ENCODE results near the gene SETDB2. TPM values are rescaled to one million over a fixed set of nuclear protein-coding genes. Genes with fewer than 3 reads are reported as not detected.
"Not testable (repeated sequence)": the region's sequence is repeated elsewhere in the genome, so short reads cannot be mapped to it uniquely, and the experiment has no call there.

SETDB2 gene
- total RNA-seq, 1 donor from 2014 or later, result 13.0 TPM

DNA sequence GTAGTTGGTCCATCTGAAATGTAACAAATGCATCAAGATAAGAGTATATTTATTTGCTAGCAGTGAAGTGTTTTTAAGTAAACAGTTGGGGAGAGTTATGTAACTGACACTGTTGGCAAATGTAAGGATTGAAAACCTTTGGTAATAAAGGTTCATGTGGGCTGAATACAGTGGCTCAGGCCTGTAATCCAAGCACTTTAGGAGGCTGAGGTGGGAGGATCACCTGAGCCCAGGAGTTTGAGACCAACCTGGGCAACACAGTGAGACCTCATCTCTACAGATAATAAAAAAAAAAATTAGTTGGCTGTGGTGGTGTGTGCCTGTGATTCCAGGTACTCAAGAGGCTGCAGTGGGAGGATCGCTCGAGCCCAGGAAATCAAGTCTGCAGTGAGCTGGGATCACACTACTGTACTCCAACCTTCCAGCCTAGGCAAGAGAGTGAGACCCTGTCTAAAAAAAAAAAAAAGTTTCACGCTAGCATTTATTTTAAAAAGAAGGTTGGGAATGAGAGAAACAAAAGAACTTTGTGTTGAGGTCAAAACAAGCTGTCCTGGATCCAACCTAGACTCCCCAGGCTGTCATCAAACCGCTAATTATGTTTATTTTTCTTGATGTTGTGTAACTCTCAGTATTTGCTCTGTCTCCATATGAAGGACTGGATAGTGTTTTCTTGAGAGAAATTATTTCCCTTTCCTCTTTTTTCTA lies 20.7 kb downstream of the SETDB2 start:
- DNase-seq (ENCODE audit: low read depth), result no peak

DNA sequence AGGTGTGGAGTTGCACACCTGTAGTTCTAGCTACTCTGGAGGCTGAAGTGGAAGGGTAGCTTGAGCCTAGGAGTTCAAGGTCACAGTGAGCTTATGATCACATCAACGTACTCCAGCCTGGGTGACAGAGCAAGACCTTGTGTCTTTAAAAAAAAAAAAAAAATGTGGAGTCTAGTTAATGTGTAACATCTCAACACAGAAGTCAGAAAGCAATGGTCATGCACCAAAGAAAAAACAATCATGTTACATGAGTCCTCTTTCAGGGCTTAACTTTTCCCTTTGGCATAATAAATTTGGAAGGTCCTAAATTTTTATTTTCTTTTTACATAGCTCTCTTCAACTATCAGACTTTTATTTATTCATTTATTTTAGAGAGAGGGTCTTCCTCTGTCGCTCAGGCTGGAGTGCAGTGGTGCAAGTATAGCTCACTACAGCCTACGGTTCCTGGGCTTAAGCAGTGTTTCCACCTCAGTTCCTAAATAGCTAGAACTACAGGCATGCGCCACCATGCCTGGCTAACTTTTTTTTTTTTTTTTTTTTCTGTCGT lies 22.3 kb downstream of the SETDB2 start:
- DNase-seq (ENCODE audit: low read depth), result no peak

- no peak for DNase-seq (ENCODE audit: low read depth)
These were observed 28.1 kb downstream of the SETDB2 start for GRCh38 chr13:49472186-49472585.

GRCh38 chr13:49476529-49476928 lies 32.5 kb downstream of the SETDB2 start:
- DNase-seq (ENCODE audit: low read depth), result no peak

- DNase-seq (ENCODE audit: low read depth), result no peak
These were observed 37.7 kb downstream of the SETDB2 start for GRCh38 chr13:49481788-49482187.

DNA sequence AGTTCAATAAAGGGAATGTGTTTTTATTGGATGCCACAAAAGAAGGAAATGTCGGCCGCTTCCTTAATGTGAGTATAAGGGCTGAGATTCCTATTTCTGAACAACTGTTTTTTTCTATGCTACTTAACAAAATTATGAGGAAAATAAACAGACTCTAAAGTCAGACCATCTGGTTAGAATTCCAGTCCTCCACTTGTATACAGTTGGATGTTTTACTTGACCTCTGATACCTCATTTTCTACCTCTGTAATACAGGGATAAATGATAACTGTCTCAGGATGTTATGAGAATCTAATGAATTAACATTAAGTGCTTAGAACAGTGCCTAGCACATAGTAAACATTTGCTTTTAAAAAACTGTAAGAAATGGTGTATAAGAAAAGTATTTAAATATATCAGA lies 44.5 kb downstream of the SETDB2 start:
- DNase-seq (ENCODE audit: low read depth), result no peak

GRCh38 chr13:49494645-49495044 lies 50.6 kb downstream of the SETDB2 start:
- DNase-seq (ENCODE audit: low read depth), result no peak

DNA sequence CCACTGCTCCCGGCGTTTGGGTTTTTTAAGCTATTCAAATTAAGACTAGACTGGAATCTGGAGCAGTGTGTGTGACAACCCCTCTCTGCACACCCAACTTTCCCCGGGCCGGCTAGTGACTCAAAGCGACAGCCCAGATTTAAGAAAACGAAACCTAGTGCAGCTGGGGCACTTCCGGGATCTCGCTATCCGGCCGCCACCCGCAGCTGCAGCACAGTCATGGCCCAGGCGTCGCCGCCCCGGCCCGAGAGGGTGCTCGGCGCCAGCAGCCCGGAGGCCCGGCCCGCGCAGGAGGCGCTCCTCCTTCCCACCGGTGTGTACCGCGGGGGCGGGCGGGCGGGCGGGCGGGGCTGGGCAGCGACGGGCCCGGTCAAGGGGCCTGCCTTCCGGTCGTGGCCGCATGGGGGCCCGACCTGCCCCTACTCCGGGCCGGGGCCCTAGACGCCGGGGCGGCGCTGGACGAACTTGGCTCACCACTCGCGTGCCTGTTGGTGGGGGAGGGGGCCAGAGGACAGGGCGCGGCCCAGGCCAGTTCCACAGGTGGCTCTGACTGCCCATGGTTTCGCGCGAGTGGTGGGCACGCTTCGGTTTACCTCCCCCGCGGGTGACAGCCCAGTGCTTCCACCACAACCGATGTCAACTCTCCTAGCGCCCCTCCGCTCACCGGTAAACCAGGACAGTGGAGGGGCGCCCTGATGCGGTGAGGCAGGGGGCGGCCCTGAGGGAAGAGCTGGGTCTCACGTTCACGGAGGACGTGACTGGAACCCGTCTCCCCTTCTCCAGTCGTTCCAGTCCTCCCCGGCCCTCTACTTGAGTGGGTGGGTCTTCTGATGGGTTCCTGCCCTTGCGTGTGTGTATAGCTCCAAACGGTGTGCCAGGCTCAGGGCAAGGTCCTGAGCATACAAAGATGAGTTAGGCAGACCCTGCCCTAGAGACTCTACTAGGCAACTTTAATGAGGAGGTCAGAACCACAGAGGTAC lies 52.0 kb downstream of the SETDB2 start, which contains the start of gene PHF11:
TSS of gene PHF11 (plus strand) at position 171 of the 980 bp plus-strand sequence. CDS start at position 220, 49 bp downstream.
- peak; percentile 80 for DNase-seq (ENCODE audit: low read depth)

DNA sequence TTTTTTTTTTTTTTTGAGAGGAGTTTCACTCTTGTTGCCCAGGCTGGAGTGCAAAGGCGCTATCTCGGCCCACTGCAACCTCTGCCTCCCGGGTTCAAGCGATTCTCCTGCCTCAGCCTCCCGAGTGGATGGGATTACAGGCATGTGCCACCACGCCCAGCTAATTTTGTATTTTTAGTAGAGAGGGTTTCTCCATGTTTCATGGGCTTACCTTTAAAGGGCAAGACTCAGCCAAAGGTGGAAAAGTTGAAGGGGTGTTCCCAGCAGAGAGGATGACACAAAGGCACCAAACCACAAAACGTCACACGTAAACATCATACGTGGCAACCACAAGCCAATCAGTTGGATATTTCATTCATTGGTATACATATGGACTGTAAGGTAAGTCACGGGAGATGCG lies 52.8 kb downstream of the SETDB2 start:
- not testable (repeated sequence) for DNase-seq (ENCODE audit: low read depth)

GRCh38 chr13:49497272-49497671 lies 53.2 kb downstream of the SETDB2 start:
- no peak for DNase-seq (ENCODE audit: low read depth)

GRCh38 chr13:49498206-49498605 lies 54.1 kb downstream of the SETDB2 start:
- DNase-seq (ENCODE audit: low read depth), result no peak

DNA sequence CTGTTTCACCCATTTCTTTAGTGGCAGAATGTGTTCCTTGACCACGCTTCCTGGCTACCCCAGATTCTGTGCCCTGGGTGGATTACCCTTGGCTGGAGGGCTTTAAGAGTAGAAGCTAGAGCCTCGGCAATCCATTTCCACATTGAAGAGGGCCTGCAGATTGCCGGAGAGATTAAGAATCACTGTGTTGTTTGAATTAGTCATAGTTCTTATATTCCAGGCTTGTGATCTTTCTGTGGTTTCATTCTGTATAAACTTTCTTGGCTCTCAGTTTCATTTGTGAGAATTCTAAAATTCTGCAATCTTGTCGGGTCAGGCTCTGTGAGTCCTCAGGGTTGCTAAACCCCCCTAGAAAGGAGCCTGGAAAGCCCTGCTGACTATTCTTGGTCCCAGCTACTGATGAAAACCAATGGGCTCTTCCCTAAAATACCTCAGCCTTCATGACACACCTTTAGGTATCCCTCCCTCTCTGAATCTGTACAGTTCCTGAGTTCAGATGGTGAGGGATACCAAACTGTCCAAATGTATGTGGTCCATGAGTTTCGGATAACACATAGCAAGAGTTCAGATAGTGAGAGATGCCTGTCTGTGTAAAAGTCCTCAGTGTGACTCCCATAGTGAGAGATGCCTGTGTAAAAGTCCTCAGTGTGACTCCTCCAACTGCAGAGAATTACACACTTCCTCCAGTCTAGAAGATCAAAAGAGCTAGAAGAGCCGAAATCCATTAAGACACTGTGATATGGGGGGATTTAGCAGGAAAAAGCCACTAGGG lies 56.0 kb downstream of the SETDB2 start:
- peak; percentile 47 for DNase-seq (ENCODE audit: low read depth)

DNA sequence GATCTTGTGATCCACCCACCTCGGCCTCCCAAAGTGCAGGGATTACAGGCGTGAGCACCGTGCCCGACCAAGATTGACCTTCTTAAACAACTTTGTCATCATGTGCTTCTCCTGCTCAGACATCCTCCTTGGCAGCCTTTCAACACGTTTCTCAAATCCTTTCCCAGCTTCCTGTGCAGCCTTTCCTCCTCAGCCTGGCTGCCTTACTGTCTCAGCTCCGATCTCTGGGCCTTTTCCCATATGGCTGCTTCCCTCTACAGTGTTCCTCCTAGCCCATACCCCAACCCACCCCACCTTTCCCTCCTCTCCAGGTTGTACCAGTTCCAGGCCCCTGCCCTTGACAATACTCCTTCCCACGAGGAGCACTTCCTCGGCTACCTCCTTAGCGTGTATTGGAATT lies 58.9 kb downstream of the SETDB2 start:
- DNase-seq (ENCODE audit: low read depth), result no peak

GRCh38 chr13:49503951-49504350 lies 59.9 kb downstream of the SETDB2 start:
- DNase-seq (ENCODE audit: low read depth), result no peak

DNA sequence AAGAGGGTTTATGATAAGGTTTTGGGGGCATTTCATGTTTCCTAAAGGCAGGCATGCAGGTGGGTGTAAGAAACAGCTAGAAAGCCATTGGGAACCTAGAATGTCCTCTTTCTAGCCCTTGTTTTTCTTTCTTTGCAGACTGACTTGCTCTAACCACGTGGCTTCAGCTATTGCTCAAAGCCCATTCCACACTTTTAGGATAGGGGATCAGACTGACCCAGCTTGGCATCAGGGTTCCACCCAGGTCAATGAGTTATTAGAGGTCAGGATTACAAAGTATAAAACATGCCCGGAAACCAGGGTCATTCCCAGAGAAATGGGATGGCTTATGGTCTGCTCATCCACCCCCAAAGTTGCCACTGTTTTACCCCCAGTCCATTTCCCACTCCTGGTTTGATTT lies 68.5 kb downstream of the SETDB2 start:
- no peak for DNase-seq (ENCODE audit: low read depth)

DNA sequence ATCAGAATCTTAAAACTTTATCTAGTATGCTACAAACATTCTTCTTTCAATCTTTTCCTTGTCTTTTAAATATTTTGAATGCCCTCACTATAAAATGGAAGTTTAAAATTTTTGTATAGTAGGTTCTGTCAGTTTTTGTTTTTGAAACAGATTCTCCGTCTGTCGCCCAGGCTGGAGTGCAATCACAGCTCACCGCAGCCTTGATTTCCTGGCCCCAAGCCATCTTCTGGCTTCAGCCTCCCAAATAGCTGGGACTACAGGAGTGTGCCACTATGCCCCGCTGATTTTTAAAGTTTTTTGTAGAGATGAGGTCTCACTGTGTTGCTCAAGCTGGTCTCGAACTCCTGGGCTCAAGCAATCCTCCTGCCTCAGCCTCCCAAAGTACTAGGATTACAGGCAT lies 72.4 kb downstream of the SETDB2 start:
- no peak for DNase-seq (ENCODE audit: low read depth)

- no peak for DNase-seq (ENCODE audit: low read depth)
These were observed 73.4 kb downstream of the SETDB2 start for GRCh38 chr13:49517461-49517860.

DNA sequence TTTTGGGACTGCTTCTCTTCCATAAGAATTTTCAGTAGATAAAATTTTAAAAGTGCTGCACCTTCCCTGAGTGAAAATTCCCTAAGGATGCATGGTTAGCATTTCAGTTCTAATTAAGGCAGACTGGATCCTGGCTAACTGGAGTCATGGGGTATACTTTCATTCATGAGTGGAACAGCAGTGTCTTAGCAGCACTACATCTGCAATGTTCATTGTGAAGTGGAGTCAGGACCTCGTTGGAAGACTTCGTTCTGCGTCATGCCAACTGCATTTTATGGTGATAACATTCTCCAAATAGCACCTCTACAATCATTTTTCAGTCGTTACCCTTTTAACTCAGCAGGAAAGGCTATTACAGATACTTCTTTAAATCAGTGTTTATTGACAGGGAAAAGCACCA lies 77.2 kb downstream of the SETDB2 start:
- DNase-seq (ENCODE audit: low read depth), result no peak

GRCh38 chr13:49524740-49525501 lies 80.8 kb downstream of the SETDB2 start:
- DNase-seq (ENCODE audit: low read depth), result peak; percentile 24

GRCh38 chr13:49527123-49527522 lies 83.0 kb downstream of the SETDB2 start:
- peak; percentile 13 for DNase-seq (ENCODE audit: low read depth)
